Measurements from ENCODE around the gene HUNK.

DNA sequence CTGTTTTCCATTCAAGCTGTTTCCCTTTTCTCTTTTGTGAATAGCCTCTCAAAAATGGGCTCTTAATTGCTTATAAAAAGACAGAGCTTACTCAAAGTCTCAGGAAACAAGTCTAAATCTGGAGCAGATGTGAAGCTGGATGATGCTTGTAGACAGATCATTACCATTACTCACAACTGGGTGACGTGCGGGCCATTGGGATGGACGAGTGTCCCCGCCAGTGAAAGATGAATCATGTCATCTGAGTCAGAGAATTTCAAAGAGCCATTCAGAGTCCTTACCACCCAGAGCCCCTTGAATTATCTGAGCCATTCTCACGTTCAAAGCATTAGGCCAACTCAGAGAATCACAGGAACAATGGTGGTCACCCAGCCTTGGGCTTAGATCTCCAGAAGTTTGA is 134.6 kb downstream of the HUNK start:
- no peak for TF ChIP-seq FOXK2 (IDR thresholded peaks at IDR 0.05)
- TF ChIP-seq, protein P1, sequence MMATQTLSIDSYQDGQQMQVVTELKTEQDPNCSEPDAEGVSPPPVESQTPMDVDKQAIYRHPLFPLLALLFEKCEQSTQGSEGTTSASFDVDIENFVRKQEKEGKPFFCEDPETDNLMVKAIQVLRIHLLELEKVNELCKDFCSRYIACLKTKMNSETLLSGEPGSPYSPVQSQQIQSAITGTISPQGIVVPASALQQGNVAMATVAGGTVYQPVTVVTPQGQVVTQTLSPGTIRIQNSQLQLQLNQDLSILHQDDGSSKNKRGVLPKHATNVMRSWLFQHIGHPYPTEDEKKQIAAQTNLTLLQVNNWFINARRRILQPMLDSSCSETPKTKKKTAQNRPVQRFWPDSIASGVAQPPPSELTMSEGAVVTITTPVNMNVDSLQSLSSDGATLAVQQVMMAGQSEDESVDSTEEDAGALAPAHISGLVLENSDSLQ (IDR thresholded peaks at IDR 0.05), result no peak
